HepG2 (cell line): ENCODE results near the gene NACAD.

Source experiments
- POLR2A ChIP-seq, 2 experiments: IDR thresholded peaks; 2 replicates each; pipeline ENCODE4 v1.6.1; 2011; ENCODE audit warnings: low read depth in 2 of 2, low read length in 2 of 2, mild to moderate bottlenecking in 1 of 2, moderate library complexity in 1 of 2; ENCODE audit not compliant: insufficient read depth in 1 of 2
- PRPF4 ChIP-seq: fragments of 200-400 bp; formaldehyde crosslinking; IDR thresholded peaks from 2 replicates; pipeline ENCODE4 v1.6.1; 2016; ENCODE audit warnings: low read length, low read depth; ENCODE audit not compliant: poor library complexity, severe bottlenecking
- RBFOX2 ChIP-seq: fragments of 200-400 bp; formaldehyde crosslinking; IDR thresholded peaks from 2 replicates; pipeline ENCODE4 v1.6.1; 2017; ENCODE audit warnings: low read depth, mild to moderate bottlenecking, low read length
- TGIF2 ChIP-seq: IDR thresholded peaks from 2 replicates; pipeline ENCODE4 v1.6.1; 2016; ENCODE audit warnings: control low read depth, missing compliant biosample characterization
- ZNF101 ChIP-seq: sonication (generic); formaldehyde crosslinking; IDR thresholded peaks from 2 replicates; pipeline ENCODE4 v1.4.0; 2020; ENCODE audit warnings: mild to moderate bottlenecking, low read depth, missing genetic modification reagents, borderline replicate concordance
- ZNF138 ChIP-seq: sonication (generic); formaldehyde crosslinking; IDR thresholded peaks from 2 replicates; pipeline ENCODE4 v1.5.0; 2020; ENCODE audit warnings: mild to moderate bottlenecking, low read depth, missing genetic modification reagents
- TF ChIP-seq, protein P1 (sequence below), 2 experiments: sonication (generic) in 1 of 2; formaldehyde crosslinking in 1 of 2; IDR thresholded peaks; 2 replicates each; pipeline versions ENCODE4 v1.5.1 to v1.6.1; 2011 to 2020; ENCODE audit warnings: borderline replicate concordance in 1 of 2, low read depth in 1 of 2, low read length in 1 of 2, mild to moderate bottlenecking in 1 of 2, missing genetic modification reagents in 1 of 2, moderate library complexity in 1 of 2
- TF ChIP-seq, protein P2 (sequence below): sonication (generic); formaldehyde crosslinking; IDR thresholded peaks from 2 replicates; pipeline ENCODE4 v1.4.0; 2020; ENCODE audit warnings: missing genetic modification reagents
- TF ChIP-seq, protein P3 (sequence below): sonication (generic); formaldehyde crosslinking; IDR thresholded peaks from 2 replicates; pipeline ENCODE4 v1.5.0; 2020; ENCODE audit warnings: mild to moderate bottlenecking, missing genetic modification reagents, moderate library complexity
- TF ChIP-seq, protein P4 (sequence below): sonication (generic); formaldehyde crosslinking; IDR thresholded peaks from 2 replicates; pipeline ENCODE4 v1.4.0; 2020; ENCODE audit warnings: missing genetic modification reagents

- TF ChIP-seq PRPF4 (no peak), ZNF138 (CRISPR knock-in tag) (no peak), TGIF2 (no peak), RBFOX2 (no peak), ZNF101 (no peak), POLR2A (IDR thresholded peaks at IDR 0.05; ENCODE audit: insufficient read depth in 1 of 2, low read depth in 2 of 2, low read length in 2 of 2) (no peak)
- TF ChIP-seq, protein P1, sequence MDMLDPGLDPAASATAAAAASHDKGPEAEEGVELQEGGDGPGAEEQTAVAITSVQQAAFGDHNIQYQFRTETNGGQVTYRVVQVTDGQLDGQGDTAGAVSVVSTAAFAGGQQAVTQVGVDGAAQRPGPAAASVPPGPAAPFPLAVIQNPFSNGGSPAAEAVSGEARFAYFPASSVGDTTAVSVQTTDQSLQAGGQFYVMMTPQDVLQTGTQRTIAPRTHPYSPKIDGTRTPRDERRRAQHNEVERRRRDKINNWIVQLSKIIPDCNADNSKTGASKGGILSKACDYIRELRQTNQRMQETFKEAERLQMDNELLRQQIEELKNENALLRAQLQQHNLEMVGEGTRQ (IDR thresholded peaks at IDR 0.05; ENCODE audit: low read depth, low read length): no peak
- TF ChIP-seq, protein P1 (CRISPR knock-in tag; IDR thresholded peaks at IDR 0.05; ENCODE audit: borderline replicate concordance): no peak
- TF ChIP-seq, protein P2, sequence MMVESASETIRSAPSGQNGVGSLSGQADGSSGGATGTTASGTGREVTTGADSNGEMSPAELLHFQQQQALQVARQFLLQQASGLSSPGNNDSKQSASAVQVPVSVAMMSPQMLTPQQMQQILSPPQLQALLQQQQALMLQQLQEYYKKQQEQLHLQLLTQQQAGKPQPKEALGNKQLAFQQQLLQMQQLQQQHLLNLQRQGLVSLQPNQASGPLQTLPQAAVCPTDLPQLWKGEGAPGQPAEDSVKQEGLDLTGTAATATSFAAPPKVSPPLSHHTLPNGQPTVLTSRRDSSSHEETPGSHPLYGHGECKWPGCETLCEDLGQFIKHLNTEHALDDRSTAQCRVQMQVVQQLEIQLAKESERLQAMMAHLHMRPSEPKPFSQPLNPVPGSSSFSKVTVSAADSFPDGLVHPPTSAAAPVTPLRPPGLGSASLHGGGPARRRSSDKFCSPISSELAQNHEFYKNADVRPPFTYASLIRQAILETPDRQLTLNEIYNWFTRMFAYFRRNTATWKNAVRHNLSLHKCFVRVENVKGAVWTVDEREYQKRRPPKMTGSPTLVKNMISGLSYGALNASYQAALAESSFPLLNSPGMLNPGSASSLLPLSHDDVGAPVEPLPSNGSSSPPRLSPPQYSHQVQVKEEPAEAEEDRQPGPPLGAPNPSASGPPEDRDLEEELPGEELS (CRISPR knock-in tag): no peak
- TF ChIP-seq, protein P3, sequence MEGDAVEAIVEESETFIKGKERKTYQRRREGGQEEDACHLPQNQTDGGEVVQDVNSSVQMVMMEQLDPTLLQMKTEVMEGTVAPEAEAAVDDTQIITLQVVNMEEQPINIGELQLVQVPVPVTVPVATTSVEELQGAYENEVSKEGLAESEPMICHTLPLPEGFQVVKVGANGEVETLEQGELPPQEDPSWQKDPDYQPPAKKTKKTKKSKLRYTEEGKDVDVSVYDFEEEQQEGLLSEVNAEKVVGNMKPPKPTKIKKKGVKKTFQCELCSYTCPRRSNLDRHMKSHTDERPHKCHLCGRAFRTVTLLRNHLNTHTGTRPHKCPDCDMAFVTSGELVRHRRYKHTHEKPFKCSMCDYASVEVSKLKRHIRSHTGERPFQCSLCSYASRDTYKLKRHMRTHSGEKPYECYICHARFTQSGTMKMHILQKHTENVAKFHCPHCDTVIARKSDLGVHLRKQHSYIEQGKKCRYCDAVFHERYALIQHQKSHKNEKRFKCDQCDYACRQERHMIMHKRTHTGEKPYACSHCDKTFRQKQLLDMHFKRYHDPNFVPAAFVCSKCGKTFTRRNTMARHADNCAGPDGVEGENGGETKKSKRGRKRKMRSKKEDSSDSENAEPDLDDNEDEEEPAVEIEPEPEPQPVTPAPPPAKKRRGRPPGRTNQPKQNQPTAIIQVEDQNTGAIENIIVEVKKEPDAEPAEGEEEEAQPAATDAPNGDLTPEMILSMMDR (CRISPR knock-in tag): no peak
- TF ChIP-seq, protein P4, sequence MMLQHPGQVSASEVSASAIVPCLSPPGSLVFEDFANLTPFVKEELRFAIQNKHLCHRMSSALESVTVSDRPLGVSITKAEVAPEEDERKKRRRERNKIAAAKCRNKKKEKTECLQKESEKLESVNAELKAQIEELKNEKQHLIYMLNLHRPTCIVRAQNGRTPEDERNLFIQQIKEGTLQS (CRISPR knock-in tag): no peak
Measured at GRCh38 chr7:45089341-45089891, 647 bp upstream of the NACAD start.
